GM08714 (cell line): Measurements from ENCODE around the gene SNN.

Experiments used
- H3K4me3 ChIP-seq: fragments of 200-500 bp; sonication (Bioruptor generic); 2 replicates; pipeline ENCODE4 v1.5.1; 2014; ENCODE audit warnings: mild to moderate bottlenecking, low read length, inconsistent platforms
- ZNF274 ChIP-seq: IDR thresholded peaks from 2 replicates; pipeline ENCODE4 v1.6.1; 2012; ENCODE audit warnings: mild to moderate bottlenecking, low read depth, low read length

SNN gene

GRCh38 chr16:11640987-11641817 lies 27.1 kb upstream of the SNN start:
- TF ChIP-seq ZNF274: no peak
- no peak overlapping the region for H3K4me3 ChIP-seq

- H3K4me3 ChIP-seq: no peak overlapping the region
- TF ChIP-seq ZNF274: no peak
These were observed 25.5 kb upstream of the SNN start for GRCh38 chr16:11642765-11643116.

- no peak for TF ChIP-seq ZNF274
- H3K4me3 ChIP-seq: no peak overlapping the region
These were observed 19.0 kb upstream of the SNN start for GRCh38 chr16:11649276-11649675.

DNA sequence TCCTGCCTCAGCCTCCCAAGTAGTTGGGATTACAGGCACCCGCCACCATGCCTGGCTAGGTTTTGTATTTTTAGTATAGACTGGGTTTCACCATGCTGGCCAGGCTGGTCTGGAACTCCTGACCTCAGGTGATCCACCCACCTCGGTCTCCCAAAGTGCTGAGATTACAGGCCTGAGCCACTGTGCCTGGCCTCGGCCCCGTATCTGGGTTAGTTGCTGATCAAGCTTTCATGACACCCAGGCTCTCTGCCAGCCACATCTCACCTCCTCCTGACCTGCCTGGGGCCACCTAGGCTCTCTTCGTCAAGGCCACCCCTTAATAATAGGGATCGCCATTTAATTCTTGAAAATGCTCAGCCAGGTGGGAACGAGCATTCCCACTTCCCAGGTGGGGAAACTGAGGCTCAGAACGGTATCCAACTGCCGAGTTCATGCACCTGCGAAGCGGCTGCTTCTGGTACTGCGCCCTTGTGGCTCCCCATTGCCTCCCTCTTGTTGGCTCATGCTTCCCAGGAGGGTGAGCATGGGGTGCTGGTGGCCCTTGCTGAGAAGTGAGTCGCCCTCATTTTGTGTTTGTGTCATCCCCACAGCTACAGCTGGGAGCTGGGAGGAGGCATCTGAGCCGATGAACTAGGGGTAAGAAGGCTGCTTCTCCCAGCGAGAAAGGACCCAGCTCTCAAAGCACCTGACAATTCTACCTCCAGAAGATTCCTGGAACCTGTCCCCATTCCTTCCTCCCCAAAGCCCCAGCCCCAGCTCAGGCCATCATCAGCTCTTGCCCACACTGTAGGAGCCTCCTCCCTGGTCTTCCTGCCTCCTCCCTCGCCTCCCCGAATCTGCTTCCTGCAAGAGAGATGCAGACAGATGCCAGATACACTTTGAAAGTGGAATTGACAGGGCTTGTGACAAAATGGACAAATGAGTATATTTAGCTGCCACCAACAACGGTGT lies 17.3 kb upstream of the SNN start:
- H3K4me3 ChIP-seq: no peak overlapping the region
- TF ChIP-seq ZNF274: no peak

DNA sequence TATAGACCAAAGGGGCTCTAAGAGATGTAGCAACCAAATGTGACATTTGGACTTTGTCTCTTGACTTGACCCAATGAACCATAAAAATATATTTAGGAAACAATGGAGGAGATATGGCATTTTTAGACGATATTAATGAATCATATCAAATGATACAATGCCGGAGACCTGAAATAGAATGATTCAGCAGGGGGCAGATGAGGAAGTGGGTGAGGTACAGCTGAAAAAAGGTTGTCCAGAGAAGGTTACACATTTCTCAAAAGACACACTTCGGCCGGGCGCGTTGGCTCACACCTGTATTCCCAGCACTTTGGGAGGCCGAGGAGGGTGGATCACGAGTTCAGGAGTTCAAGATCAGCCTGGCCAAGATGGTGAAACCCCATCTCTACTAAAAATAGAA lies 16.5 kb upstream of the SNN start:
- no peak for TF ChIP-seq ZNF274
- H3K4me3 ChIP-seq: no peak overlapping the region

- TF ChIP-seq ZNF274: no peak
- no peak overlapping the region for H3K4me3 ChIP-seq
These were observed 12.6 kb upstream of the SNN start for GRCh38 chr16:11655655-11656054.

DNA sequence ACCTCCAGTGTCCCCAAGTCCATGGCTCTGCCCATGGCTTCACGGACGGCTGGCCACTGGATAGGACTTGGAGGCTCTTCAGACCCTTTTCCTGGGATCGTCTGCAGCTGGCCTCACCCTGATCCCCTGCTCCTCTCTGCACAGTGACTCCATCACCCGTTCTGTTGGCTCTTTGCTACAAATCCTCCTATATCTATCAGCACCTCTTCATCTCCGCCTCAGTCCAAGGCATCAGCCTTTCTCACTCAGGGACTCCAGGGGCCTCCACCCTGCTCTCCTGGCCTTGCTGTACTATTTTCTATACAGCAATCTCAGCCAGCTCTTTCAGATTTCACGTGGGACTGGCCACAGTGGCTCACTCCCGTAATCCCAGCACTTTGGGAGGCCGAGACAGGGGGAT lies 10.7 kb upstream of the SNN start:
- no peak for TF ChIP-seq ZNF274
- H3K4me3 ChIP-seq: no peak overlapping the region

- no peak for TF ChIP-seq ZNF274
- H3K4me3 ChIP-seq: no peak overlapping the region
These were observed 9.2 kb upstream of the SNN start for GRCh38 chr16:11658896-11659708.

DNA sequence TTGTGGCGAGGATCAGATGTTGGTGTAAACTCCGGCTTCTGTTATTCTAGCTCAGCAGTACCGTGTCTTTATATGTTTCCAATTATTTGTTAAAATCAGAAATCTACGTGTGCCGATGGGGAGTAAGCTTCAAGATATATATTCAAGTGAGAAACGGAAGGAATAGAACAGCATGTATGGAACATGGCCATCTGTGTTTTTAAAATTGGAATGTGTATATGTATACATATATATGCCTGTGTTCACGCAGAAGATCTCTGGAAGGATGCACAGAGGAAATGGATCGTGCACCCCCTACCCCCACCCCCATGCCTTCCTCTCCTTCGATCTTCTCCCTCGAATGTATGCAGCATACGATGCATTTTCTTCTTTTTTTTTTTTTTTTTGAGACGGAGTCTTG lies 7.7 kb upstream of the SNN start:
- TF ChIP-seq ZNF274: no peak

DNA sequence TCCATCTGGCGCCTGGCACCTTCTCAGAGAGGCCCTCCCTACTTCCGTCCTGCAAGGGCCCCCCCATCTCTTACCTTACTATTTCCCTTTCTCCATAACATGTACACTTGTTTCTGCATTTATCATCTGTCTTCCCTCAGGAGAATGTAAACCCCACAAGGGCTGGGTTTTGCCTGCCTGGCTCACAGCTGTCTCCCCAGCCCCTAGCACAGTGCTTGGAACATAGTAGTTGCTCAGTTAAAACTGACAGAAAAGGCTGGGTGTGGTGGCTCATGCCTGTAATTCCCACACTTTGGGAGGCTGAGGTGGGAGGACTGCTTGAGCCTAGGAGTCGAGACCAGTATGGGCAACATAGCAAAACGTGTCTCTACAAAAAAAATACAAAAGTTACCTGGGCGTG lies 5.7 kb upstream of the SNN start:
- TF ChIP-seq ZNF274: no peak
- no peak overlapping the region for H3K4me3 ChIP-seq

More for the DNA sequence above, 7.7 kb upstream of the SNN start:
- H3K4me3 ChIP-seq: no peak overlapping the region

GRCh38 chr16:11665071-11665491 lies 3.2 kb upstream of the SNN start:
- no peak overlapping the region for H3K4me3 ChIP-seq
- no peak for TF ChIP-seq ZNF274

- TF ChIP-seq ZNF274: no peak
- no peak overlapping the region for H3K4me3 ChIP-seq
These were observed 1.9 kb upstream of the SNN start for GRCh38 chr16:11666103-11667055.

DNA sequence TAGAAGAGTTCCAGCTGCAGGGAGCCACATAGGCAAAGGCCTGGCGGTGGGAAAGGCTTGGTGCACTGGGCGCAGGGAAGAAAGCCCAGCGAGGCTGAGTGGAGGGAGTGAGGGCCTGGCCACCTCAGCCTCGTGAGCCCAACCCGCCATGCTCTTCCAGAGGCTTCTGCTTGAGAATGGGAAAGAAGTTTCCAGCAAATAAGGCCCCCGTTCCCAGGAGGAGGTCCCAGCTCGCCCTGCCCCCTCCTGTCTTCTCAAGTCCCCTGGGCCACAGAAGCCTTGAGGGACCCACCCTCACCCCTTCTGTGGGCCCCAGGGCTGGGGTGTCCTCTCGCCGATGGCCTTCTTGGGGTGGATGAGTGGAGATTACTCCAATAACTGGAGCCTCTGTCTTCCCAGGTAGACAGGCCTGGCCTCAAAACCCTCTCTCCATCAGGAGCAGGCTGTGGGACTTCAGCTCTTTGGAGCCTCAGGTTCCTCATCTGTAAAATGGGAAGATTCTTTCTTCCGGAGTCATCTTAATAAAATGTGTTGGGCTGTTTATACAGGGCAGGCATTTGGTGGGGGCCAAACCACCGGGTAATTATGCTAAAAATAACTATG lies 933 bp upstream of the SNN start:
- no peak overlapping the region; the same call in 1 of the 2 replicates for H3K4me3 ChIP-seq
- TF ChIP-seq ZNF274: no peak
